ENCODE results near the gene SH3PXD2B.
A peak's percentile ranks its signal among the peaks of the same experiment; 100 is the strongest.

Gene SH3PXD2B

GRCh38 chr5:172322028-172322965 is 132.0 kb downstream of the SH3PXD2B start:
- Histone ChIP-seq H2AFZ (ENCODE audit: low read length) (no peak overlapping the region), H3K79me2 (ENCODE audit: insufficient read depth, low read length) (no peaks in the 10 kb centered on the region), H3K36me3 (ENCODE audit: insufficient read depth, low read length) (no peaks in the 10 kb centered on the region; the same call in 1 of the 2 replicates), H3K27ac (ENCODE audit: low read depth, low read length, poor library complexity, severe bottlenecking) (peak overlapping the region; percentile 45), H3K9ac (ENCODE audit: low read length) (no peak overlapping the region), H3K9me2 (ENCODE audit: low read depth, low read length) (no peaks in the 10 kb centered on the region), H3K9me3 (ENCODE audit: low read length) (no peaks in the 10 kb centered on the region), H3F3A (ENCODE audit: insufficient read depth, low read length) (no peaks in the 10 kb centered on the region), H3K27me3 (ENCODE audit: insufficient read depth, low read length) (no peaks in the 10 kb centered on the region; the same call in 1 of the 2 replicates), H3K4me1 (ENCODE audit: insufficient read depth, low read length, severe bottlenecking) (peaks cover 11% of the 10 kb centered on the region), H4K20me1 (ENCODE audit: insufficient read depth, low read length) (no peaks in the 10 kb centered on the region), H3K4me3 (ENCODE audit: low read depth, low read length, poor library complexity, severe bottlenecking) (no peak overlapping the region), H3K4me2 (ENCODE audit: low read length) (no peak overlapping the region; the same call in 1 of the 2 replicates)
- TF ChIP-seq EZH2 (IDR thresholded peaks at IDR 0.05; ENCODE audit: borderline replicate concordance, low read length): no peak
- TF ChIP-seq CTCF (IDR thresholded peaks at IDR 0.05; ENCODE audit: low read length): no peak

- H3K9ac ChIP-seq (ENCODE audit: low read length): no peak overlapping the region
- TF ChIP-seq EZH2 (IDR thresholded peaks at IDR 0.05; ENCODE audit: borderline replicate concordance, low read length) (no peak), CTCF (IDR thresholded peaks at IDR 0.05; ENCODE audit: low read length) (no peak)
- peak overlapping the region; percentile 45 for H3K27ac ChIP-seq (ENCODE audit: low read depth, low read length, poor library complexity, severe bottlenecking)
- no peaks in the 10 kb centered on the region for H3K9me2 ChIP-seq (ENCODE audit: low read depth, low read length)
- H3K9me3 ChIP-seq (ENCODE audit: low read length): no peaks in the 10 kb centered on the region
- no peak overlapping the region for H3K4me3 ChIP-seq (ENCODE audit: low read depth, low read length, poor library complexity, severe bottlenecking)
- no peaks in the 10 kb centered on the region for H3K79me2 ChIP-seq (ENCODE audit: insufficient read depth, low read length)
- no peaks in the 10 kb centered on the region for H4K20me1 ChIP-seq (ENCODE audit: insufficient read depth, low read length)
- peaks cover 11% of the 10 kb centered on the region for H3K4me1 ChIP-seq (ENCODE audit: insufficient read depth, low read length, severe bottlenecking)
- H3K27me3 ChIP-seq (ENCODE audit: insufficient read depth, low read length): no peaks in the 10 kb centered on the region; the same call in 1 of the 2 replicates
- H3K4me2 ChIP-seq (ENCODE audit: low read length): no peak overlapping the region
- H3F3A ChIP-seq (ENCODE audit: insufficient read depth, low read length): no peaks in the 10 kb centered on the region
- no peak overlapping the region for H2AFZ ChIP-seq (ENCODE audit: low read length)
- no peaks in the 10 kb centered on the region; the same call in 1 of the 2 replicates for H3K36me3 ChIP-seq (ENCODE audit: insufficient read depth, low read length)
Measured at GRCh38 chr5:172321593-172321992, 132.7 kb downstream of the SH3PXD2B start.

- H4K20me1 ChIP-seq (ENCODE audit: insufficient read depth, low read length): no peaks in the 10 kb centered on the region
- H3K9me3 ChIP-seq (ENCODE audit: low read length): no peaks in the 10 kb centered on the region
- H3K79me2 ChIP-seq (ENCODE audit: insufficient read depth, low read length): no peaks in the 10 kb centered on the region
- no peaks in the 10 kb centered on the region for H3F3A ChIP-seq (ENCODE audit: insufficient read depth, low read length)
- no peaks in the 10 kb centered on the region; the same call in 1 of the 2 replicates for H3K36me3 ChIP-seq (ENCODE audit: insufficient read depth, low read length)
- H3K4me3 ChIP-seq (ENCODE audit: low read depth, low read length, poor library complexity, severe bottlenecking): no peak overlapping the region
- no peaks in the 10 kb centered on the region for H3K9me2 ChIP-seq (ENCODE audit: low read depth, low read length)
- peaks cover 11% of the 10 kb centered on the region for H3K4me1 ChIP-seq (ENCODE audit: insufficient read depth, low read length, severe bottlenecking)
- H3K4me2 ChIP-seq (ENCODE audit: low read length): peak overlapping the region; percentile 14; the same call in 1 of the 2 replicates
- H3K9ac ChIP-seq (ENCODE audit: low read length): no peak overlapping the region
- H3K27me3 ChIP-seq (ENCODE audit: insufficient read depth, low read length): no peaks in the 10 kb centered on the region; the same call in 1 of the 2 replicates
- TF ChIP-seq CTCF (IDR thresholded peaks at IDR 0.05; ENCODE audit: low read length) (no peak), EZH2 (IDR thresholded peaks at IDR 0.05; ENCODE audit: borderline replicate concordance, low read length) (no peak)
- H3K27ac ChIP-seq (ENCODE audit: low read depth, low read length, poor library complexity, severe bottlenecking): no peak overlapping the region
- no peak overlapping the region for H2AFZ ChIP-seq (ENCODE audit: low read length)
Measured at GRCh38 chr5:172319708-172320441, 134.4 kb downstream of the SH3PXD2B start.

All from OCI-LY1 (cell line).